Esophagus (tissue), 2 donors: Measurements from ENCODE around the gene ROR1. TPM values are rescaled to one million over a fixed set of nuclear protein-coding genes. Genes with fewer than 3 reads are reported as not detected.
A peak's percentile ranks its signal among the peaks of the same experiment; 100 is the strongest.

ENCODE experiments used
- H3K27ac ChIP-seq, 2 donors: one replicate each; pipeline ENCODE4 v1.5.1; 2013; ENCODE audit warnings: low read depth in 2 of 2, mild to moderate bottlenecking in 2 of 2, inconsistent platforms in 1 of 2, low read length in 1 of 2, moderate library complexity in 1 of 2
- H3K27me3 ChIP-seq, 2 donors: one replicate each; pipeline ENCODE4 v1.6.1; 2013; ENCODE audit warnings: low read length in 2 of 2, control low read depth in 1 of 2, mild to moderate bottlenecking in 1 of 2; ENCODE audit not compliant: insufficient read depth in 2 of 2, control insufficient read depth in 1 of 2
- H3K36me3 ChIP-seq, 2 donors: one replicate each; pipeline ENCODE4 v1.6.1; 2013; ENCODE audit warnings: low read length in 1 of 2; ENCODE audit not compliant: control insufficient read depth in 2 of 2, insufficient read depth in 2 of 2
- H3K4me1 ChIP-seq, 2 donors: one replicate each; pipeline ENCODE4 v1.6.1; 2013; ENCODE audit warnings: low read length in 1 of 2; ENCODE audit not compliant: control insufficient read depth in 2 of 2, insufficient read depth in 2 of 2
- H3K4me3 ChIP-seq, 2 donors: one replicate each; pipeline ENCODE4 v1.5.1; 2013; ENCODE audit warnings: low read length in 2 of 2, mild to moderate bottlenecking in 2 of 2, low read depth in 1 of 2, moderate library complexity in 1 of 2
- H3K9me3 ChIP-seq, 2 donors: one replicate each; pipeline ENCODE4 v1.6.1; 2013; ENCODE audit warnings: mild to moderate bottlenecking in 2 of 2, low read depth in 1 of 2, low read length in 1 of 2, moderate library complexity in 1 of 2; ENCODE audit not compliant: control insufficient read depth in 2 of 2, insufficient read depth in 1 of 2
- WGBS, 2 donors: extraction: QIAGEN DNeasy Blood & Tissue Kit; methylation state at CpG; one replicate each; pipeline ENCODE4 v1.1.7; 2013; 5-methylcytosine and 5-hydroxymethylcytosine counted together
- polyA plus RNA-seq, 2 donors: library from polyadenylated mRNA; stranded (reverse); fragments of 200-250 nt; gene quantifications; one replicate each; pipeline ENCODE4 v1.2.3, GENCODE V29; 2013
- donor health status: healthy with polysubstance abuse.
- donor health status: Bipolar disorder and iron deficiency.

ROR1 gene
- polyA plus RNA-seq, 2 donors, result 1.1 to 1.9 TPM

DNA sequence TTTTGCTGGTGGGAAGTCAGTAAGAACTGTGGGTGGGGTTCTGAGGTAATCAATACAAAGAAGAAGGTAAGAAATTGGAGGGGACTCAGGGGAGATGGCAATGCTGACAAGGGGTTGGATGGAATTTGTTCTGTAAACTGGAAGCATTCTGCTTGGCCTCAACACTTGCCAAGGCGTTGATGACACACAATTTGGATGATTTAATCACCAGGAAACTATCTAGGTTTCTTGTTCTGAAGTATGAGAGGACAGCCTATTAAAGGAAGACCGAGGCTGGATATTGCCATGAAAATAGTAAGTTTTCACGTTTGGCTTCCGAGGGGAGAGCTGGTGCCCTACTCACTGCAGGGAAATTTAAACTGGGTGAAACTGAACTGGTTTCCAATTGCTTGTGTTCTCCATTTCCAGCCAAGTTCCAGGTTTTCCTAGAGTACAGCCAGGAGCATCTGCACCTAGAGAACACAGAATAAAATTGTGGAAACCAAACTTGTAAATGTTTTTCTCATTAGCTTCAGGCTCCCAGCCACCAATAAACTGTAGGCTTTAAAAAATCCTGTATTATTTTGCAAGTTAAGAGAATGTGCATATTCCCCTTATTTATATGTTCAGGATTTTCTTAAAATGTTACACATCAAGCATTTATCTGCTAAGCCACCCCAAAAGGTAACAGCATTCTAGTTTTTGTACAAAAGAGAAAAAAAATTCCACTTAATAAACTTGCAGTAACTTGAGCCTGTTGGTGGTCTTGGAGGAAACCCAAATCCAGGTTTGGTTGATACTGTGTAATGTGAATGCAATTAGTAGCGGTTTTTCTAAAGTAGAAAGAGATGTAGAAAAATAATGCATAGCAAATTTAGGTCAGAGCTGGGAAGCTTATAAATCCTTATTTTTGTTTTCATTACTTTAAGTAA, 53.8 kb downstream of the ROR1 start:
- no peak overlapping the region for H3K4me3 ChIP-seq
- H3K4me1 ChIP-seq, result no peaks in the 10 kb centered on the region
- no peaks in the 10 kb centered on the region for H3K36me3 ChIP-seq
- H3K9me3 ChIP-seq, result no peaks in the 10 kb centered on the region
- peak overlapping the region in 1 of 2 donors; percentile 13 for H3K27ac ChIP-seq
- WGBS, 2 donors, result 55 to 58% methylated on average over 5 of the region's 5 CpGs
- no peaks in the 10 kb centered on the region for H3K27me3 ChIP-seq

DNA sequence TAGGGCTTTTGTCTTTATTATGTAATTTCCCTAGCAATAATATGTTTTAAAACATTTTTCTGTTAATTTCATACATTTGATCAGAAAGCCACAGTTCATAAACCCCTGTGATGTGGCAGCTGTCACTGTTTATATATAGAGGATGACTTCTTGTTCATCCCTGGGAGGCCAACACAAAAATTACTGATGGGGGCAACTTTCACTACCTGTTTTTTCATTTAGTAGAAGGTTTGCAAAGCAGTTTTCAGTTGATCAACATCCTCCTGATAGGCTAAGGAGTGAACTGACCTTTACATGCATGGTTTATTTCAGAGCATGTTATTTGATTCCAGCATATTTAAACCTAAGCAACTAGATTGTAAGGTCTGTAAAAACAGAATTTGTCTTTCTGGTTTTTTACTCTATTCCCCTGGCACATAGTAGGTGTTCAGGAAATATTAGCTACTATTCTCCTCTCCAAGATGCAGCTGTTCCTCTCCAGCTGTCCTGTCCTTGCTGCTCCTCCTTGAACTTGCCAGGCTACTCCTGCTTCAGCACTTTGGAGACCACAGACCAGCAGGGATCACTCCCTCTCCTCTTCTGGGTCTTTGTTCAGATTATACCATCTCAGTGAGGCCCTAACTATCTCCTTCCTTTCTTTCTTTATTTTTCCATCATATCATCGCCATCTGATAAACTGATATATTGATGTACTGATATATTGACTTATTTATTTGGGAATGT, 54.7 kb downstream of the ROR1 start:
- 48 to 94% methylated on average over 1 of the region's 1 CpG for whole genome bisulfite sequencing, 2 donors
- H3K4me1 ChIP-seq, result no peaks in the 10 kb centered on the region

DNA sequence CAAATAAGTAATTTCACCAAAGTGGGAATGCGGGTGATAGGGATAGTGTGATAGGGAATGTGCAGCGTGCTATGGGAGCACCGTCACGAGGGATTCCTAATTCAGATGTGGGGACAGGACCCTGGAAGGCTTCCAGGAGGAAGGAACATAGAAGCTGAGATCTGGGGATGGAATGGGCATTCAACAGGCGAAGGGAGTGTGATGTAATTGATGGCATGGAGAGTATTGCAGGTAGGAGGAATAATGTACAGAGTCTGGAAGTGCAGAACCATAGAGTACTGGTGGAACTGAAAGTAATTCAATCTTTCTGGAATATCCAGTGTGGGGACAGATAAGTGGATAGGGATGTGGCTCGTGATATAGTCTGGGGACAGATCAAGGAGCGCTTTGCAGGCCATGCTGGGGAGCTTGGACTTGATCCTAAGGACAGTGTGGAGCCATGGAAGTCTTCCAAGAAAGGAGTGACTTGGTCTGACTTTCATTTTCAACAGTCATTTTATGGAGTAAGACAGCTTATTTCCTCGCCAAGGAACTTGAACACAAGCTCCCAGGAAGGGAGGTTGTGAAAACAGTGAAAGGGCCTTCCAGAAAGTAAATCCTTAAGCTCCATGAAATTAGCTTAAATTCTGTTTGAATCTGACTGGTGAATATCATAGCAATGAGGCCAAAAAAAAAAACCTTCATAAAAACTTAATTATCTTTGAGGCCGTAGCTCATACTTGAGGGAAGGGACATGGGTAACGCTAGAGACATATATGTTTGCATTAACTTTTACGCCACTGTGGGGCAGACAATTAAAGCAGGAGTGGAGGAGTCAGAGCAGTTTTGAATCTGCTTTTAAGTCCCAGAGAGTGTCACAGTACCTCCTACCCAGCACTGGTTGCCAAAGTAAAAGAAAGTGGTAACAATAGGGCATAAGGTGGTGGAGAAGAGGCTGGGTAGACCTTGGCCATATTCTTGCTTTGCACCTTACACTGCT, 55.8 kb downstream of the ROR1 start:
- Histone ChIP-seq H3K4me1 (peaks cover 0 to 2% of the 10 kb centered on the region in 2 donors), H3K9me3 (no peaks in the 10 kb centered on the region), H3K4me3 (no peak overlapping the region), H3K36me3 (no peaks in the 10 kb centered on the region), H3K27me3 (no peaks in the 10 kb centered on the region), H3K27ac (no peak overlapping the region)
- 66 to 76% methylated on average over 11 of the region's 11 CpGs for WGBS, 2 donors

More for the DNA sequence above, 54.7 kb downstream of the ROR1 start:
- no peak overlapping the region for H3K27ac ChIP-seq
- H3K36me3 ChIP-seq, result no peaks in the 10 kb centered on the region
- H3K4me3 ChIP-seq, result no peak overlapping the region
- H3K9me3 ChIP-seq, result no peaks in the 10 kb centered on the region
- H3K27me3 ChIP-seq, result no peaks in the 10 kb centered on the region

DNA sequence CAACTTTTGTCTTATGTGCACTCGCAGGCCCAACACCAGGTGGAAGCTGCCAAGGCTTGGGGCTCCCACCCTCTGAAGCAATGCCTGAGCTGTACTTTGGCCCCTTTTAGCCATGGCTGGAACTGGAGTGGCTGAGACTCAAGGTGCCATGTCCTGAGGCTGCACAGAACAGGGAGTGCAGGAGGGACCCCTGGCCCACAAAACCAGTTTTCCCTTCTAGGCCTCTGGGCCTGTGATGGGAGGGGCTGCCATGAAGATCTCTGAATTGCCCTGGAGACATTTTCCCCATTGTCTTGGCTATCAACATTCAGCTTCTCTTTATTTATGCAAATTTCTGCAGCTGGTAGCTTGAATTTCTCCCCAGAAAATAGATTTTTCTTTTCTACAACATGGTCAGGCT, 57.6 kb downstream of the ROR1 start:
- no peak overlapping the region for H3K4me3 ChIP-seq
- H3K36me3 ChIP-seq, result no peaks in the 10 kb centered on the region
- no peaks in the 10 kb centered on the region for H3K27me3 ChIP-seq
- 74 to 86% methylated on average over 1 of the region's 1 CpG for WGBS, 2 donors
- no peak overlapping the region for H3K27ac ChIP-seq
- H3K4me1 ChIP-seq, result peaks cover 0 to 4% of the 10 kb centered on the region in 2 donors
- H3K9me3 ChIP-seq, result no peaks in the 10 kb centered on the region

DNA sequence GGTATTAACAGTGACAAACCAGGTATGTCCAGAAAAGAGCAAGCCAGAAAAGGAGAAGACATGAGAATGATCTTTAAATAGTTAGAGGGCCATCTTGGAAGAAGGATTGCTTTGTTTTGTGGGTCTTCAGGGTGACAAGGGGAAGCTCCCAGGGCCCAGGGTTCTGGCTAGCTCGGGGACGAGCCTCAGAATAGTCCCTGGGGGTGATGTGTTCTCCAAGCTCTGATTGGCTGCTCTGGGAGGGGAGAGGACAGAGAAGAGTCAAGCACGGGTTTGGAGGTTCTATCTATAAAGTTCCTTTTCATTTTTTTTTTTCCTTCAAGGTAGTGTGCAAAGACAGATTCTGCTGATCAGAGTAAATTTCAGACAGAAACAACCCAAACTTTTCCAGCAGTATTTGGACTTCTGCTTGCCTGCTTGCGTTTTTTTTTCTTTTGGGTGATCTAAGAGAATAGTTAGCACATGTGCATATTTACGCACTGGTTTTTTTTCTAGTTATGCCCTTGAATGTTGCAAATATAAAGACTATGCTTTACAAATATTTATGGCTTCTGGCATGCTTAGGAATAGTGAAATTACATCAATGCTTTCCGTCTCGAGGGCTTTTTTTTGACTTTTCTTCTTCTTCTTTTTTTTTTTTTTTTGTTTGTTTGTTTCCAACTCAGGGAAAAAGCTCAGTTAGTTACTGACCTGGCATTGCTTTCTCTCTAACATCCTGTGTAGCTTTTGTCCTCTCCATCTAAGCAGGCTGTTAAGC, 59.7 kb downstream of the ROR1 start:
- H3K27ac ChIP-seq, result no peak overlapping the region
- peaks cover 0 to 4% of the 10 kb centered on the region in 2 donors for H3K4me1 ChIP-seq
- H3K36me3 ChIP-seq, result no peaks in the 10 kb centered on the region
- WGBS, 2 donors, result 58 to 73% methylated on average over 7 of the region's 7 CpGs
- no peaks in the 10 kb centered on the region for H3K27me3 ChIP-seq
- H3K9me3 ChIP-seq, result no peaks in the 10 kb centered on the region
- no peak overlapping the region for H3K4me3 ChIP-seq

DNA sequence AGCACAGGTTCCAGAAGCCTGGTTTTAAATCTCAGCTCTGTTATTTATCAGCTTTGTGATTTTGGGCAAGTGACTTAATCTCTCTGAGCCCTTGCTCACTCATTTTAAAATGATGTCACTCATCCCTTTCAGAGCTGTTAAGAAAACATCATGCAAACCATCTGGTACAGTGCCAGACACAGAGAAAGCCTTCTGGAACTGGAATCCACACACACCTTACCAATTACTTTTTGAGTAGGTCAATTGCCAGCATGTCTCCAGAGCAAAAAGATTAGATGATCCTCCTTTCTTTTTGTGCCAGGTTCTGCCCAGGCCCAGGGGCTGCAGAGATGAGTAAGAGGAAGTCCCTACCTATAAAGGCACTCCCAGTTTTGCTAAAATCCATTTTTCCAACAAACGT, 61.3 kb downstream of the ROR1 start:
- Histone ChIP-seq H3K27ac (no peak overlapping the region), H3K9me3 (no peaks in the 10 kb centered on the region), H3K4me1 (peaks cover 0 to 4% of the 10 kb centered on the region in 2 donors), H3K4me3 (no peak overlapping the region), H3K27me3 (no peaks in the 10 kb centered on the region), H3K36me3 (no peaks in the 10 kb centered on the region)
- 40 to 54% methylated on average over 1 of the region's 1 CpG for WGBS, 2 donors

DNA sequence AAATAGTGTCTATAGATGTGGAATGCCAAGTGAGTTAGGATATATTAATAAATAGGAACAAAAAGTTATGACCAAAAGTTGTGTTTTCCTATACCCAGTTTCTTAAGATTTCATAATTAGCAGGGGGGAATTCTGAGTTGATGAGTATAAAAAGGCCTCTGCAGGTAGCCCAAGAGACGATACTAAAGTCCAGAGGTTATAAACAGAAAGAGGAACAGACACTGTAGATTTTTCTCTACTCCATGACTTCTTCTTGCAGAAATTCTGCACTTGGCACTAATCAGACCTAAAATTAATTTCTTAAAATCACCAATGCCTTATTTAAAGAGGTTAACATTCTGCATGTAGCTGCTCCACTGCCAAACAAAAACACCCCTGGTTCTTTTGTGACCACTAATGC, 62.6 kb downstream of the ROR1 start:
- WGBS, 2 donors, result 86 to 89% methylated on average over 1 of the region's 1 CpG
- peaks cover 0 to 4% of the 10 kb centered on the region in 2 donors for H3K4me1 ChIP-seq
- no peaks in the 10 kb centered on the region for H3K27me3 ChIP-seq
- no peak overlapping the region for H3K4me3 ChIP-seq
- no peak overlapping the region for H3K27ac ChIP-seq
- no peaks in the 10 kb centered on the region for H3K36me3 ChIP-seq
- no peaks in the 10 kb centered on the region for H3K9me3 ChIP-seq

DNA sequence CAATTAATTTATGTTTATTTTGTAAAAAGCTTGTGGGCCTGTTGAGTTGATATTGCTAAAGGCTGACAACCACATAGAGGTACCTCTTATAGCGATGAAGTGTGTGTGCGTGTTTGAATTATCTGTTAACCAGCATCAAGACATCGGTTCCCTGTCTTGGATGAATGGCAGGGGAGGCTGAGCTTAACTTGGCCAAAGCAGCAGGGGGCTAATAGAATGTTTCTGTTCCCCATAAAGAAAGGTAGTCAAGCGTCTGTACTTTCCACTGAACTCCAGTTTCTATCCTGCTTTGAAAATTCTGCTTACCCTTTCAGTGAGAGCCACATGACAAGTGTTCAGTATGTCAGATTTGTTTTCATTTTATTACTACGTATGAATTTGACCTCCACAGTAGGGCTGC, 63.0 kb downstream of the ROR1 start:
- Histone ChIP-seq H3K27me3 (no peaks in the 10 kb centered on the region), H3K27ac (no peak overlapping the region), H3K4me1 (peaks cover 0 to 4% of the 10 kb centered on the region in 2 donors), H3K4me3 (no peak overlapping the region), H3K36me3 (no peaks in the 10 kb centered on the region), H3K9me3 (no peaks in the 10 kb centered on the region)
- WGBS, 2 donors, result 85 to 87% methylated on average over 5 of the region's 5 CpGs
